Smooth muscle cell (in vitro differentiated cells): ENCODE data around the gene CTDSP2. TPM values are rescaled to one million over a fixed set of nuclear protein-coding genes. Genes with fewer than 3 reads are reported as not detected.

Experiments used
- DNase-seq: peaks from one replicate; lab custom pipeline; 2025; ENCODE audit not compliant: unreplicated experiment; lab: John Stamatoyannopoulos, UW
- H2AFZ ChIP-seq: fragments of 200-600 bp; sonication (generic); 2 replicates; pipeline ENCODE4 v1.6.0; 2016; ENCODE audit warnings: antibody characterized with exemption, low read depth, mild to moderate bottlenecking
- H3F3A ChIP-seq: fragments of 200-600 bp; sonication (generic); 2 replicates; pipeline ENCODE4 v1.6.0; 2017; ENCODE audit warnings: antibody characterized with exemption, low read depth
- H3K27ac ChIP-seq: fragments of 200-600 bp; sonication (generic); 2 replicates; pipeline ENCODE4 v1.5.1; 2016; ENCODE audit warnings: low read depth, mild to moderate bottlenecking
- H3K27me3 ChIP-seq: fragments of 200-600 bp; sonication (generic); 2 replicates; pipeline ENCODE4 v1.6.1; 2016; ENCODE audit warnings: low read depth, mild to moderate bottlenecking
- H3K36me3 ChIP-seq: fragments of 200-600 bp; sonication (generic); 2 replicates; pipeline ENCODE4 v1.5.1; 2016; ENCODE audit warnings: low read depth
- H3K4me1 ChIP-seq: fragments of 200-600 bp; sonication (generic); 2 replicates; pipeline ENCODE4 v1.5.1; 2016; ENCODE audit warnings: low read depth
- H3K4me2 ChIP-seq: fragments of 200-600 bp; sonication (generic); 2 replicates; pipeline ENCODE4 v1.6.0; 2016; ENCODE audit warnings: mild to moderate bottlenecking
- H3K4me3 ChIP-seq: fragments of 200-600 bp; sonication (generic); 2 replicates; pipeline ENCODE4 v1.5.1; 2016; ENCODE audit warnings: mild to moderate bottlenecking
- H3K79me2 ChIP-seq: fragments of 200-600 bp; sonication (generic); 2 replicates; pipeline ENCODE4 v1.6.0; 2016; ENCODE audit warnings: low read depth, mild to moderate bottlenecking
- H3K9ac ChIP-seq: fragments of 200-600 bp; sonication (generic); 2 replicates; pipeline ENCODE4 v1.6.0; 2016; ENCODE audit warnings: low read depth
- H3K9me3 ChIP-seq: fragments of 200-600 bp; sonication (generic); replicated peaks from 2 replicates; pipeline ENCODE4 v1.5.1; 2016; ENCODE audit warnings: low read depth
- H4K20me1 ChIP-seq: fragments of 200-600 bp; sonication (generic); 2 replicates; pipeline ENCODE4 v1.6.0; 2016; ENCODE audit warnings: low read depth
- CTCF ChIP-seq: fragments of 200-600 bp; sonication (generic); IDR thresholded peaks from 2 replicates; pipeline ENCODE4 v1.5.1; 2017; ENCODE audit warnings: borderline replicate concordance, mild to moderate bottlenecking, antibody characterized with exemption; ENCODE audit not compliant: insufficient read depth, poor library complexity, severe bottlenecking
- WGBS: methylation state at CpG from one replicate; pipeline ENCODE4 v1.1.7; 2016; ENCODE audit warnings: low lambda C conversion rate; 5-methylcytosine and 5-hydroxymethylcytosine counted together
- polyA plus RNA-seq: library from polyadenylated mRNA; unstranded; fragments of >200 nt; fragmentation: Nextera tagmentation; extraction: Ambion mirVana; gene quantifications from 2 replicates; pipeline ENCODE4 v1.2.1, GENCODE V29; 2016
- total RNA-seq: library from RNA; depleted of rRNA; stranded (reverse); fragments of >200 nt; gene quantifications from 2 replicates; pipeline ENCODE4 v1.2.3, GENCODE V29; 2014

Gene CTDSP2
- total and polyA plus RNA-seq, 2 experiments from 2014 or later: 62.0 to 77.4 TPM

DNA sequence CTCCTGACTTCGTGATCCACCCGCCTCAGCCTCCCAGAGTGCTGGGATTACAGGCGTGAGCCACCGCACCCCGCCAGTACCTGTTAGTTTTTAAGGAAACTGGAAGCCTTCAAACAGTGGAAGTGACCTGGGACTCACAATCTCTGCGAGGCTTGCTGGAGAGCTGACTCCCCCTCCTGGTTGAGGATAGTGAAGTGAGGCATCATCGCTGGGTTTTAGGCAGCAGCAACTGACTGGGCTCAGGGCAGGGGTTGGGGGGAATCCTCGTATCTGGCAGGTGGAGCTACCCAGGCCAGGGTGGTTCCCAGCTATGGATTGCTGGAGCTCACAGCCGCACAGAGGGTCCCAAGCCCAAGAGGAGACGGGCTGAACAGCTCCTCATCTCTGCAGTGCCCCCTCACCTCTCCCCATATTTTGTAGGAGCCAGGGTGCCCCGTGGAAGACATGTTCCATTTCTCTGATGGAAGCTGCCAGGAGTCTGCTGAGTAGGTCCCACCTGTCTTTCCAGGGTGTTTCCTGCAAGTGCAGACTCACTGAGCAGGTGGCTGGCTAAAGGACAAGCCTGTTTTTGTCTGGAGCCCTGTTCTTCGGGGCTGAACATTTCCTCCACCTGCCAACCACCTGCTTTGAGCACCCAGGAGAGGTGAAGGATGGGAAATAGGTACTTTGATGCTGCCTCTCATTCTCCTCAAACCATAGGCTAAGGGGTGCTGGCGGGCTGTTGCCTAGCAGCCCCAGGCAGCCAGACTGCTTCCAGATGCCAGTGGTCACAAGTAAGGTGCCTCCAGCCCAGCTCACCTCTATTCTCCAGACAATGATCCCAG, 31.1 kb downstream of the CTDSP2 start:
- Histone ChIP-seq H3K9ac (no peak overlapping the region), H3K36me3 (no peaks in the 10 kb centered on the region), H3F3A (peaks cover 7% of the 10 kb centered on the region), H3K4me2 (no peak overlapping the region), H4K20me1 (peaks cover 9% of the 10 kb centered on the region), H3K27ac (no peak overlapping the region), H3K27me3 (no peaks in the 10 kb centered on the region), H2AFZ (no peak overlapping the region), H3K4me1 (no peaks in the 10 kb centered on the region), H3K79me2 (no peaks in the 10 kb centered on the region), H3K9me3 (no peaks in the 10 kb centered on the region), H3K4me3 (no peak overlapping the region)
- no peak for DNase-seq
- WGBS: 68% methylated on average over 13 of the region's 13 CpGs
- peak; percentile 3 for TF ChIP-seq CTCF

DNA sequence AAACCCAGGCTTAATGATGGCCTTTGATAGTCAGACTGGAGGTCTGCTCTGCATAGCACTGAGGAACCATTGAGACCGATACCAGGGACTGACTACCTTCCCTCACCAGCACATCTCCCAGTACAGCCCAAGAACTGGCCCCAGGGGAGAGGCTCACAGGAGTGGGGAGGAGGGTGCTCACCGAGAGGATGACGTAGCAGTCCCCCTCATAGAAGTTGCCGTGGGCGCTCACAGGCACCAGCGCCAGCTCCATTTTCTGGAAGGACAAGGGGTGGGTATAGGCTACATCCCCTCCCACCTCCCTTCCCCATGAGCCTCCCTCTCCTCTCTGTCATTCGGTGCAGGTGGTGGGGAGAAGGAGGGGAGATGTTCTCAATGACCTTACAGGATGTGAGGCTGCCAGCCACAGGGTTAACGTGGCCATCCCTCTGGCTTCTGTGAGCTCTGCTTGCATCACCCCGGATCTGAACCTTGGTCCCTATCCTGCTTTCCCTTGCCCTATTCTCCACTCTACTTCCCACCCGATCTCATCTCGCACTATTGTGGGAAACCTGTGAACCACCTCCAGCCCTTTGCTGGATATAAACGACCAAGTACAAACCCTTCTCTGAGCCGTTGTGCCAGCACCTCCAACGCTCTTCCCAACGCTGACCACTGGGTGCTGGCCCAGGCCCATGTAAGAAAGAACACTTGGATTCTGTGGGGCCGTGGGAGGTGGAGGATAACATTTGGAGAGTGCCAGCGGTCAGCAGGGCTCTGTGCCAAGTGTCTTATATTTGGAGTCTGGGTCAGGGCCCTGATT, 32.4 kb downstream of the CTDSP2 start:
- no peaks in the 10 kb centered on the region for H3K4me1 ChIP-seq
- no peaks in the 10 kb centered on the region for H3K79me2 ChIP-seq

GRCh38 chr12:57813111-57813970, 33.2 kb downstream of the CTDSP2 start:
- no peaks in the 10 kb centered on the region for H4K20me1 ChIP-seq
- no peaks in the 10 kb centered on the region for H3K4me1 ChIP-seq
- no peak overlapping the region for H3K9ac ChIP-seq
- no peaks in the 10 kb centered on the region for H3K27me3 ChIP-seq
- no peak overlapping the region for H2AFZ ChIP-seq
- WGBS: 91% methylated on average over 14 of the region's 14 CpGs
- H3K4me2 ChIP-seq: no peak overlapping the region
- H3K4me3 ChIP-seq: no peak overlapping the region
- no peak for TF ChIP-seq CTCF
- H3K36me3 ChIP-seq: no peaks in the 10 kb centered on the region
- H3K79me2 ChIP-seq: no peaks in the 10 kb centered on the region
- peaks cover 2% of the 10 kb centered on the region for H3F3A ChIP-seq
- no peaks in the 10 kb centered on the region for H3K9me3 ChIP-seq
- DNase-seq: no peak
- H3K27ac ChIP-seq: no peak overlapping the region

More for the DNA sequence above, 32.4 kb downstream of the CTDSP2 start:
- no peaks in the 10 kb centered on the region for H3K27me3 ChIP-seq
- no peak overlapping the region for H3K4me3 ChIP-seq
- 90% methylated on average over 17 of the region's 17 CpGs for WGBS
- no peak overlapping the region for H3K9ac ChIP-seq
- no peaks in the 10 kb centered on the region for H3K9me3 ChIP-seq
- H3F3A ChIP-seq: peaks cover 7% of the 10 kb centered on the region
- TF ChIP-seq CTCF: no peak
- no peak overlapping the region for H3K27ac ChIP-seq
- H4K20me1 ChIP-seq: peaks cover 7% of the 10 kb centered on the region
- DNase-seq: no peak
- no peaks in the 10 kb centered on the region for H3K36me3 ChIP-seq
- no peak overlapping the region for H3K4me2 ChIP-seq
- no peak overlapping the region for H2AFZ ChIP-seq
